ENCODE data around the gene SLC6A6. TPM values are rescaled to one million over a fixed set of nuclear protein-coding genes. Genes with fewer than 3 reads are reported as not detected.

The SLC6A6 gene
- total RNA-seq, 2 experiments from 2014 or later, result 27.8 to 31.2 TPM

GRCh38 chr3:14438262-14438661, 35.9 kb downstream of the SLC6A6 start:
- Mint-ChIP-seq H3K4me3 (no peak overlapping the region), H3K4me1 (ENCODE audit: low read depth) (peaks cover 43% of the 10 kb centered on the region), H3K9me3 (no peaks in the 10 kb centered on the region), H3K36me3 (ENCODE audit: low read depth) (peaks cover 1% of the 10 kb centered on the region), H3K27me3 (no peaks in the 10 kb centered on the region), H3K27ac (no peak overlapping the region)
- ChIA-PET CTCF (interaction anchor here (0.8 kb wide), 1 partner anchor 36 kb away, joined by 3 read pairs; the partner anchor contains the start of gene SLC6A6), POLR2A (no interaction called here)
- Histone ChIP-seq H3K36me3 (ENCODE audit: insufficient read depth, low read length) (peaks cover 8% of the 10 kb centered on the region), H3K27me3 (ENCODE audit: control insufficient read depth in 1 of 2, insufficient read depth in 2 of 2, low read length in 2 of 2) (no peaks in the 10 kb centered on the region), H3K4me3 (ENCODE audit: low read length) (no peak overlapping the region), H3K4me1 (ENCODE audit: insufficient read depth, low read length) (peaks cover 68% of the 10 kb centered on the region), H3K27ac (ENCODE audit: low read depth in 1 of 2, low read length in 2 of 2) (no peak overlapping the region), H3K9me3 (ENCODE audit: control insufficient read depth in 1 of 2, insufficient read depth in 1 of 2, low read length in 2 of 2) (no peaks in the 10 kb centered on the region)
- no peak for TF ChIP-seq CTCF (IDR thresholded peaks at IDR 0.05)
- intact Hi-C loops (cut with DNase I, micrococcal nuclease), result loop anchor here in 1 of 2 experiments (10.0 kb wide), 2 partner anchors 263 to 1953 kb away; partner anchors contain the start of genes LSM3, TSEN2 and XPC
- no peak for ATAC-seq (ENCODE audit: poor library complexity)
- DNase-seq, result no peak

GRCh38 chr3:14438929-14439328, 36.5 kb downstream of the SLC6A6 start:
- Histone ChIP-seq H3K9me3 (ENCODE audit: control insufficient read depth in 1 of 2, insufficient read depth in 1 of 2, low read length in 2 of 2) (no peaks in the 10 kb centered on the region), H3K36me3 (ENCODE audit: insufficient read depth, low read length) (peaks cover 14% of the 10 kb centered on the region), H3K4me1 (ENCODE audit: insufficient read depth, low read length) (peaks cover 61% of the 10 kb centered on the region), H3K27ac (ENCODE audit: low read depth in 1 of 2, low read length in 2 of 2) (no peak overlapping the region), H3K27me3 (ENCODE audit: control insufficient read depth in 1 of 2, insufficient read depth in 2 of 2, low read length in 2 of 2) (no peaks in the 10 kb centered on the region), H3K4me3 (ENCODE audit: low read length) (no peak overlapping the region)
- ATAC-seq (ENCODE audit: poor library complexity) (no peak), DNase-seq (no peak)
- H3K4me3 Mint-ChIP-seq, result no peak overlapping the region
- H3K36me3 Mint-ChIP-seq (ENCODE audit: low read depth), result peaks cover 4% of the 10 kb centered on the region
- no peaks in the 10 kb centered on the region for H3K9me3 Mint-ChIP-seq
- TF ChIP-seq CTCF (IDR thresholded peaks at IDR 0.05), result no peak
- CTCF ChIA-PET, result interaction anchor here (0.8 kb wide), 1 partner anchor 36 kb away, joined by 3 read pairs; the partner anchor contains the start of gene SLC6A6
- H3K4me1 Mint-ChIP-seq (ENCODE audit: low read depth), result peaks cover 37% of the 10 kb centered on the region
- H3K27ac Mint-ChIP-seq, result no peak overlapping the region
- POLR2A ChIA-PET, result no interaction called here
- no peaks in the 10 kb centered on the region for H3K27me3 Mint-ChIP-seq
- intact Hi-C loops (cut with DNase I, micrococcal nuclease), result loop anchor here in 1 of 2 experiments (10.0 kb wide), 2 partner anchors 264 to 1954 kb away; partner anchors contain the start of genes LSM3, TSEN2 and XPC

GRCh38 chr3:14439501-14440167, 37.2 kb downstream of the SLC6A6 start:
- H3K36me3 ChIP-seq (ENCODE audit: insufficient read depth, low read length), result peaks cover 21% of the 10 kb centered on the region
- CTCF ChIA-PET, result no interaction called here
- intact Hi-C loops (cut with DNase I, micrococcal nuclease), result loop anchor here in 1 of 2 experiments (10.0 kb wide), 2 partner anchors 265 to 1955 kb away; partner anchors contain the start of genes LSM3, TSEN2 and XPC
- no peaks in the 10 kb centered on the region for H3K27me3 Mint-ChIP-seq
- no peaks in the 10 kb centered on the region for H3K27me3 ChIP-seq (ENCODE audit: control insufficient read depth in 1 of 2, insufficient read depth in 2 of 2, low read length in 2 of 2)
- H3K9me3 ChIP-seq (ENCODE audit: control insufficient read depth in 1 of 2, insufficient read depth in 1 of 2, low read length in 2 of 2), result no peaks in the 10 kb centered on the region
- peaks cover 54% of the 10 kb centered on the region for H3K4me1 ChIP-seq (ENCODE audit: insufficient read depth, low read length)
- H3K27ac Mint-ChIP-seq, result peak overlapping the region; percentile 36
- no peak overlapping the region for H3K4me3 Mint-ChIP-seq
- TF ChIP-seq CTCF (IDR thresholded peaks at IDR 0.05), result no peak
- H3K9me3 Mint-ChIP-seq, result no peaks in the 10 kb centered on the region
- H3K27ac ChIP-seq (ENCODE audit: low read depth in 1 of 2, low read length in 2 of 2), result no peak overlapping the region
- no peak overlapping the region for H3K4me3 ChIP-seq (ENCODE audit: low read length)
- peaks cover 30% of the 10 kb centered on the region for H3K4me1 Mint-ChIP-seq (ENCODE audit: low read depth)
- POLR2A ChIA-PET, result no interaction called here
- ATAC-seq (ENCODE audit: poor library complexity) (no peak), DNase-seq (peak in 2 of 14 experiments; percentile 53 to 61)
- peaks cover 10% of the 10 kb centered on the region for H3K36me3 Mint-ChIP-seq (ENCODE audit: low read depth)

Data from CD4-positive, alpha-beta T cell (primary cell).